Duodenal mucosa (tissue), 2 donors: Measurements from ENCODE around the gene PTPN9.
"Not testable (repeated sequence)": the region's sequence is repeated elsewhere in the genome, so short reads cannot be mapped to it uniquely, and the experiment has no call there.

ENCODE experiments used
- H3K27ac ChIP-seq: one replicate; pipeline ENCODE4 v1.7.0; 2013; ENCODE audit warnings: low read depth, low read length
- H3K27me3 ChIP-seq, 2 donors: one replicate each; pipeline ENCODE4 v1.7.0; 2013; ENCODE audit warnings: low read length in 2 of 2, control low read depth in 1 of 2; ENCODE audit not compliant: insufficient read depth in 2 of 2, control insufficient read depth in 1 of 2
- H3K36me3 ChIP-seq, 2 donors: one replicate each; pipeline ENCODE4 v1.7.0; 2013; ENCODE audit warnings: low read length in 2 of 2, control low read depth in 1 of 2; ENCODE audit not compliant: insufficient read depth in 2 of 2, control insufficient read depth in 1 of 2
- H3K4me1 ChIP-seq, 2 donors: one replicate each; pipeline ENCODE4 v1.7.0; 2013; ENCODE audit warnings: low read length in 2 of 2, control low read depth in 1 of 2; ENCODE audit not compliant: insufficient read depth in 2 of 2, control insufficient read depth in 1 of 2
- H3K4me3 ChIP-seq, 2 donors: one replicate each; pipeline ENCODE4 v1.7.0; 2013; ENCODE audit warnings: low read length in 2 of 2, low read depth in 1 of 2
- H3K9ac ChIP-seq, 2 donors: one replicate each; pipeline ENCODE4 v1.7.0; 2013; ENCODE audit warnings: low read length in 2 of 2, low read depth in 1 of 2
- H3K9me3 ChIP-seq, 2 donors: one replicate each; pipeline ENCODE4 v1.7.0; 2013; ENCODE audit warnings: low read length in 2 of 2, control low read depth in 1 of 2; ENCODE audit not compliant: control insufficient read depth in 1 of 2

The PTPN9 gene

GRCh38 chr15:75558955-75559354 is 20.2 kb downstream of the PTPN9 start:
- not testable (repeated sequence) for H3K4me3 ChIP-seq, H3K27me3 ChIP-seq, H3K36me3 ChIP-seq, H3K4me1 ChIP-seq, H3K9me3 ChIP-seq, H3K9ac ChIP-seq, H3K27ac ChIP-seq

- no peak overlapping the region for H3K27ac ChIP-seq
- H3K36me3 ChIP-seq, result no peaks in the 10 kb centered on the region
- H3K4me1 ChIP-seq, result peaks cover 4 to 8% of the 10 kb centered on the region in 2 donors
- no peak overlapping the region for H3K9ac ChIP-seq
- H3K27me3 ChIP-seq, result no peaks in the 10 kb centered on the region
- no peak overlapping the region for H3K4me3 ChIP-seq
- H3K9me3 ChIP-seq, result no peaks in the 10 kb centered on the region
These were observed 24.4 kb downstream of the PTPN9 start for GRCh38 chr15:75554717-75555116.

- no peak overlapping the region for H3K4me3 ChIP-seq
- H3K27ac ChIP-seq, result no peak overlapping the region
- peaks cover 4 to 8% of the 10 kb centered on the region in 2 donors for H3K4me1 ChIP-seq
- H3K9ac ChIP-seq, result no peak overlapping the region
- H3K36me3 ChIP-seq, result no peaks in the 10 kb centered on the region
- H3K9me3 ChIP-seq, result no peaks in the 10 kb centered on the region
- H3K27me3 ChIP-seq, result no peaks in the 10 kb centered on the region
These were observed 25.5 kb downstream of the PTPN9 start for GRCh38 chr15:75553659-75554058.

- Histone ChIP-seq H3K9me3 (no peaks in the 10 kb centered on the region), H3K4me3 (no peak overlapping the region), H3K4me1 (peaks cover 7 to 8% of the 10 kb centered on the region in 2 donors), H3K27ac (no peak overlapping the region), H3K9ac (no peak overlapping the region), H3K27me3 (no peaks in the 10 kb centered on the region), H3K36me3 (no peaks in the 10 kb centered on the region)
These were observed 28.0 kb downstream of the PTPN9 start for GRCh38 chr15:75551091-75551490.

GRCh38 chr15:75545064-75545463 is 34.1 kb downstream of the PTPN9 start:
- no peak overlapping the region for H3K4me3 ChIP-seq
- H3K9me3 ChIP-seq, result no peaks in the 10 kb centered on the region
- H3K27me3 ChIP-seq, result no peaks in the 10 kb centered on the region
- no peak overlapping the region for H3K9ac ChIP-seq
- H3K27ac ChIP-seq, result no peak overlapping the region
- H3K4me1 ChIP-seq, result peaks cover 23 to 26% of the 10 kb centered on the region in 2 donors
- H3K36me3 ChIP-seq, result no peaks in the 10 kb centered on the region

- Histone ChIP-seq H3K9me3 (no peaks in the 10 kb centered on the region), H3K27ac (no peak overlapping the region), H3K4me1 (peaks cover 23 to 26% of the 10 kb centered on the region in 2 donors)
These were observed 34.8 kb downstream of the PTPN9 start for GRCh38 chr15:75544359-75544758.

GRCh38 chr15:75542949-75543545 is 36.1 kb downstream of the PTPN9 start:
- H3K4me1 ChIP-seq, result peaks cover 23 to 26% of the 10 kb centered on the region in 2 donors
- H3K27ac ChIP-seq, H3K9me3 ChIP-seq, H3K9ac ChIP-seq, H3K27me3 ChIP-seq, H3K4me3 ChIP-seq, H3K36me3 ChIP-seq: not testable (repeated sequence)

More at GRCh38 chr15:75544359-75544758, 34.8 kb downstream of the PTPN9 start:
- no peak overlapping the region for H3K9ac ChIP-seq
- no peaks in the 10 kb centered on the region for H3K36me3 ChIP-seq
- H3K27me3 ChIP-seq, result no peaks in the 10 kb centered on the region
- H3K4me3 ChIP-seq, result no peak overlapping the region

GRCh38 chr15:75542386-75542797 is 36.7 kb downstream of the PTPN9 start:
- Histone ChIP-seq H3K4me3 (no peak overlapping the region), H3K27me3 (no peaks in the 10 kb centered on the region), H3K27ac (no peak overlapping the region)

DNA sequence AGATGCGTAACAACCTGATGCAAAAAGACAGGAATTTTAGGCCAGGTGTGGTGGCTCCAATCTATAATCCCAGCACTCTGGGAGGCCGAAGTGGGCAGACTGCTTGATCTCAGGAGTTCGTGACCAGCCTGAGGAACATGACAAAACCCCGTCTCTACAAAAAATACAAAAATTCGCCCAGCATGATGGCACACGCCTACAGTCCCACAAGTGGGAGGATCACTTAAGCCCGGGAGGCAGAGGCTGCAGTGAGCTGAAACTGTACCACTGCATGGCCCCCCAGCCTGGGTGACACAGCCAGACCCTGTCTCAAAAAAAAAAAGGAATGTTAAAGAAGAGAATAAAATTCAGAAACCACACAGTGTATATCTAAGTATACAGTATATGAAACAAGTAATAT is 40.7 kb downstream of the PTPN9 start:
- no peak overlapping the region for H3K9ac ChIP-seq

More at GRCh38 chr15:75542386-75542797, 36.7 kb downstream of the PTPN9 start:
- H3K9ac ChIP-seq, result no peak overlapping the region
- H3K9me3 ChIP-seq, result no peaks in the 10 kb centered on the region
- H3K4me1 ChIP-seq, result peaks cover 23 to 26% of the 10 kb centered on the region in 2 donors
- H3K36me3 ChIP-seq, result no peaks in the 10 kb centered on the region

GRCh38 chr15:75533945-75534344 is 45.2 kb downstream of the PTPN9 start:
- peaks cover 8 to 13% of the 10 kb centered on the region in 2 donors for H3K4me1 ChIP-seq
- no peak overlapping the region for H3K27ac ChIP-seq
- H3K36me3 ChIP-seq, result no peaks in the 10 kb centered on the region
- no peak overlapping the region for H3K4me3 ChIP-seq
- no peaks in the 10 kb centered on the region for H3K27me3 ChIP-seq
- H3K9ac ChIP-seq, result no peak overlapping the region
- H3K9me3 ChIP-seq, result no peaks in the 10 kb centered on the region

More for the DNA sequence above, 40.7 kb downstream of the PTPN9 start:
- Histone ChIP-seq H3K4me1 (peaks cover 5 to 11% of the 10 kb centered on the region in 2 donors), H3K9me3 (no peaks in the 10 kb centered on the region), H3K4me3 (no peak overlapping the region), H3K36me3 (no peaks in the 10 kb centered on the region), H3K27me3 (no peaks in the 10 kb centered on the region), H3K27ac (no peak overlapping the region)
